ENCODE data around the gene SMR3B. TPM values are rescaled to one million over a fixed set of nuclear protein-coding genes. Genes with fewer than 3 reads are reported as not detected.

The SMR3B gene
- total RNA-seq, 1 experiment from 2014 or later: not detected

- no peaks in the 10 kb centered on the region for H3K9me3 ChIP-seq (ENCODE audit: control insufficient read depth, low read depth, low read length)
- no peaks in the 10 kb centered on the region for H3K23me2 ChIP-seq (ENCODE audit: insufficient read length, low read depth, low read length, poor library complexity, severe bottlenecking)
- H3K27ac ChIP-seq (ENCODE audit: insufficient read length, low read depth, low read length): no peak overlapping the region
- H3K27me3 ChIP-seq (ENCODE audit: insufficient read depth, low read length): no peaks in the 10 kb centered on the region
- no peak overlapping the region for H4K8ac ChIP-seq (replicated peaks; ENCODE audit: insufficient read length, low read depth, low read length)
- no peak overlapping the region for H3K9ac ChIP-seq (ENCODE audit: extremely low read depth, insufficient read length, low read length)
- Mint-ChIP-seq H3K9me3 (peaks cover 26 to 28% of the 10 kb centered on the region in 2 experiments), H3K4me3 (no peak overlapping the region), H3K4me1 (no peaks in the 10 kb centered on the region), H3K36me3 (ENCODE audit: insufficient read depth in 1 of 3, low read depth in 3 of 3) (peaks cover 9 to 15% (median 12%) of the 10 kb centered on the region in 3 experiments; a peak in 6 of 7 replicates), H3K27ac (no peak overlapping the region), H3K27me3 (ENCODE audit: low read depth) (peaks cover 2% of the 10 kb centered on the region; the same call in 1 of the 2 replicates)
- no peak overlapping the region for H2BK15ac ChIP-seq (ENCODE audit: low read depth, low read length)
- no peak for DNase-seq
- H2BK12ac ChIP-seq (ENCODE audit: insufficient read length, low read depth, low read length): no peak overlapping the region
- no peak overlapping the region for H3K18ac ChIP-seq (ENCODE audit: insufficient read length, low read depth, low read length)
- no peak overlapping the region for H3K4ac ChIP-seq (ENCODE audit: low read depth, low read length)
- H3K23ac ChIP-seq (ENCODE audit: insufficient read length, low read depth, low read length): no peak overlapping the region
- H3K4me1 ChIP-seq (ENCODE audit: insufficient read depth, low read length): no peaks in the 10 kb centered on the region
- H4K91ac ChIP-seq (ENCODE audit: insufficient read length, low read depth, low read length): no peak overlapping the region
- no peaks in the 10 kb centered on the region for H3K79me2 ChIP-seq (ENCODE audit: insufficient read depth, low read length)
- H2BK120ac ChIP-seq (ENCODE audit: low read depth, low read length, poor library complexity, severe bottlenecking): no peak overlapping the region
- no peak overlapping the region for H4K5ac ChIP-seq (ENCODE audit: insufficient read length, low read depth, low read length)
- H2AK5ac ChIP-seq (ENCODE audit: insufficient read length, low read length): no peak overlapping the region
- no peak overlapping the region for H3K56ac ChIP-seq (ENCODE audit: insufficient read length, low read depth, low read length)
- TF ChIP-seq, protein P1, sequence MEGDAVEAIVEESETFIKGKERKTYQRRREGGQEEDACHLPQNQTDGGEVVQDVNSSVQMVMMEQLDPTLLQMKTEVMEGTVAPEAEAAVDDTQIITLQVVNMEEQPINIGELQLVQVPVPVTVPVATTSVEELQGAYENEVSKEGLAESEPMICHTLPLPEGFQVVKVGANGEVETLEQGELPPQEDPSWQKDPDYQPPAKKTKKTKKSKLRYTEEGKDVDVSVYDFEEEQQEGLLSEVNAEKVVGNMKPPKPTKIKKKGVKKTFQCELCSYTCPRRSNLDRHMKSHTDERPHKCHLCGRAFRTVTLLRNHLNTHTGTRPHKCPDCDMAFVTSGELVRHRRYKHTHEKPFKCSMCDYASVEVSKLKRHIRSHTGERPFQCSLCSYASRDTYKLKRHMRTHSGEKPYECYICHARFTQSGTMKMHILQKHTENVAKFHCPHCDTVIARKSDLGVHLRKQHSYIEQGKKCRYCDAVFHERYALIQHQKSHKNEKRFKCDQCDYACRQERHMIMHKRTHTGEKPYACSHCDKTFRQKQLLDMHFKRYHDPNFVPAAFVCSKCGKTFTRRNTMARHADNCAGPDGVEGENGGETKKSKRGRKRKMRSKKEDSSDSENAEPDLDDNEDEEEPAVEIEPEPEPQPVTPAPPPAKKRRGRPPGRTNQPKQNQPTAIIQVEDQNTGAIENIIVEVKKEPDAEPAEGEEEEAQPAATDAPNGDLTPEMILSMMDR (conservative IDR thresholded peaks at IDR 0.05): no peak
- H3K4me2 ChIP-seq (ENCODE audit: insufficient read depth, insufficient read length, low read length): no peak overlapping the region
- no peak overlapping the region for H2BK5ac ChIP-seq (ENCODE audit: insufficient read length, low read length)
- no peak overlapping the region for H2AFZ ChIP-seq (ENCODE audit: low read length)
- H4K20me1 ChIP-seq (ENCODE audit: control insufficient read depth, insufficient read depth, insufficient read length): no peaks in the 10 kb centered on the region
- no peak overlapping the region for H3T11ph ChIP-seq (ENCODE audit: low read length)
- H2BK20ac ChIP-seq (ENCODE audit: low read depth, low read length, poor library complexity, severe bottlenecking): no peak overlapping the region
- no peaks in the 10 kb centered on the region for H3K79me1 ChIP-seq (ENCODE audit: insufficient read depth, low read depth, low read length, poor library complexity, severe bottlenecking)
- H3K14ac ChIP-seq (ENCODE audit: insufficient read depth, low read length): no peak overlapping the region
Observed at GRCh38 chr4:70426789-70427188, 43.9 kb downstream of the SMR3B start.

All from H9 (cell line).